ENCODE results near the gene ZNFX1. TPM values are rescaled to one million over a fixed set of nuclear protein-coding genes. Genes with fewer than 3 reads are reported as not detected.
"Not testable (repeated sequence)": the region's sequence is repeated elsewhere in the genome, so short reads cannot be mapped to it uniquely, and the experiment has no call there.

The ZNFX1 gene
- total RNA-seq, 4 donors from 2014 or later: 36.2 to 46.6 (median 41.5) TPM

DNA sequence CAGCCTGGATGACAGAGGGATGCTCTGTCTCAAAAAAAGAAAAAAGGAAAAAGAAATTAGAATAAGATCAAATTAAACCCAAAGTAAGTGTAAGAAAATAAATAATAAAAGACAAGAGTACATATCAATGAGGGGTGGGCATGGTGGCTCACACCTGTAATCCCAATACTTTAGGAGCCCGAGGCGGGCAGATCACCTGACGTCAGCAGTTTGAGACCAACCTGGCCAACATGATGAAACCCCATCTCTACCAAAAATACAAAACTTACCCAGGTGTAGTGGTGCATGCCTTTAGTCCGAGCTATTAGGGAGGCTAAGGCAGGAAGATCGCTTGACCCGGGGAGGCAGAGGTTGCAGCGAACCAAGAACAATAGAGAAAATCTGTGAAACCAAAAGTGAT, 74.8 kb downstream of the ZNFX1 start:
- no peaks in the 10 kb centered on the region for H3K36me3 ChIP-seq
- TF ChIP-seq POLR2AphosphoS5 (IDR thresholded peaks at IDR 0.05) (no peak), EP300 (IDR thresholded peaks at IDR 0.05) (no peak), POLR2A (IDR thresholded peaks at IDR 0.05) (no peak)
- TF ChIP-seq, protein P1, sequence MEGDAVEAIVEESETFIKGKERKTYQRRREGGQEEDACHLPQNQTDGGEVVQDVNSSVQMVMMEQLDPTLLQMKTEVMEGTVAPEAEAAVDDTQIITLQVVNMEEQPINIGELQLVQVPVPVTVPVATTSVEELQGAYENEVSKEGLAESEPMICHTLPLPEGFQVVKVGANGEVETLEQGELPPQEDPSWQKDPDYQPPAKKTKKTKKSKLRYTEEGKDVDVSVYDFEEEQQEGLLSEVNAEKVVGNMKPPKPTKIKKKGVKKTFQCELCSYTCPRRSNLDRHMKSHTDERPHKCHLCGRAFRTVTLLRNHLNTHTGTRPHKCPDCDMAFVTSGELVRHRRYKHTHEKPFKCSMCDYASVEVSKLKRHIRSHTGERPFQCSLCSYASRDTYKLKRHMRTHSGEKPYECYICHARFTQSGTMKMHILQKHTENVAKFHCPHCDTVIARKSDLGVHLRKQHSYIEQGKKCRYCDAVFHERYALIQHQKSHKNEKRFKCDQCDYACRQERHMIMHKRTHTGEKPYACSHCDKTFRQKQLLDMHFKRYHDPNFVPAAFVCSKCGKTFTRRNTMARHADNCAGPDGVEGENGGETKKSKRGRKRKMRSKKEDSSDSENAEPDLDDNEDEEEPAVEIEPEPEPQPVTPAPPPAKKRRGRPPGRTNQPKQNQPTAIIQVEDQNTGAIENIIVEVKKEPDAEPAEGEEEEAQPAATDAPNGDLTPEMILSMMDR (IDR thresholded peaks at IDR 0.05): no peak

DNA sequence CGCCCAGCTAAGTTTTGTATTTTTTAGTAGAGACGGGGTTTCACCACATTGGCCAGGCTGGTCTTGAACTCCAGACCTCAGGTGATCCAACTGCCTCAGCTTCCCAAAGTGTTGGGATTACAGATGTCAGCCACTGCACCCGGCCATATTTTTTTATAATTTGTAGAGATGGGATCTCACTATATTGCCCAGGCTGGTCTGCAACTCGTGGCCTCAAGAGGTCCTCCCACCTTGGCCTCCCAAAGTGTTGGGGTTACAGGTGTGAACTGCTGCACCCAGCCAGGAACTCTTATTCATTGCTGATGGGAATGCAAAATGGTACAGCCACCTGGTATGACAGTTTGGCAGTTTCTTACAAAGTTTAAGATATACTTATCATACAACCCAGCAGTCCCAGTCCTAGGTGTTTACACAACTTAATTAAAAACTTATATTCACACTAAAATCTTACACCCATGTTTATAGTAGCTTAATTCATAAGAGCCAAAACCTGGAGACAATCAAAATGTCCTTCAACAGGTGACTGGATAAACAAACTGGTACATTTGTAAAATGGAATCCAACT, 78.0 kb downstream of the ZNFX1 start:
- 100% methylated on average over 2 of the region's 4 CpGs; no CpG with 5 or more reads in 1 of the 2 donors for WGBS, 2 donors (ENCODE audit: low coverage in 1 of 2)
- no peak overlapping the region for H3K4me3 ChIP-seq
- H3K27ac ChIP-seq: no peak overlapping the region
- no peak for ATAC-seq
- H3K27me3 ChIP-seq: no peaks in the 10 kb centered on the region
- H3K36me3 ChIP-seq: no peaks in the 10 kb centered on the region
- H3K9me3 ChIP-seq: no peaks in the 10 kb centered on the region
- H3K4me1 ChIP-seq: no peaks in the 10 kb centered on the region
- TF ChIP-seq POLR2A (IDR thresholded peaks at IDR 0.05): no peak
- TF ChIP-seq EP300 (IDR thresholded peaks at IDR 0.05): no peak
- no peak for TF ChIP-seq POLR2AphosphoS5 (IDR thresholded peaks at IDR 0.05)
- TF ChIP-seq, protein P1 (IDR thresholded peaks at IDR 0.05): no peak

More for the DNA sequence above, 74.8 kb downstream of the ZNFX1 start:
- WGBS, 2 donors (ENCODE audit: low coverage in 1 of 2): 90 to 92% methylated on average over 2 to 5 of the region's 7 CpGs
- Histone ChIP-seq H3K4me3 (no peak overlapping the region), H3K27ac (no peak overlapping the region), H3K27me3 (no peaks in the 10 kb centered on the region), H3K9me3 (no peaks in the 10 kb centered on the region), H3K4me1 (no peaks in the 10 kb centered on the region)
- ATAC-seq: no peak

DNA sequence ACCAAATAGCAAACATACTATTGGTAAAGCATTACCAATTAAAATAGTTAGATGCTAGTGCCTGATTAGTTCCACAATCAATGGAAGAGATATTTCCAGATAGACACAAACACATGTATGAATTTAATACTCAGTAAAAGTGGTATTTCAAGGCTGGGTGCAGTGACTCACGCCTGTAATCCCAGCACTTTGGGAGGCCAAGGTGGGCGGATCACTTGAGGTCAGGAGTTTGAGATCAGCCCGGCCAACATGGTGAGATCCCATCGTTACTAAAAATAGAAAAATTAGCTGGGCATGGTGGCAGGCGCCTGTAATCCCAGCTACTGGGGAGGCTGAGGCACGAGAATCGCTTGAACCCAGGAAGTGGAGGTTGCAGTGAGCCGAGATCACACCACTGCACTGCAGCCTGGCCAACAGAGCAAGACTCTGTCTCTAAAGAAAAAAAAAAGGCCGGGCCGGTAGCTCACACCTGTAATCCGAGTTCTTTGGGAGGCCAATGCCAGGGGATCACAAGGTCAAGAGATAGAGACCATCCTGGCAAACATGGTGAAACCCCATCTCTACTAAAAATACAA, 84.8 kb downstream of the ZNFX1 start:
- not testable (repeated sequence) for H3K27ac ChIP-seq, ATAC-seq, H3K27me3 ChIP-seq, H3K36me3 ChIP-seq, H3K4me3 ChIP-seq, H3K4me1 ChIP-seq, H3K9me3 ChIP-seq
- WGBS, 2 donors (ENCODE audit: low coverage in 1 of 2): 72 to 90% methylated on average over 2 to 7 of the region's 11 CpGs

Small RNA genes within 50 kb of the gene (small RNA-seq; reads per million reads assigned to genes)
- gene SNORD12B (1,810 to 3,686 (median 2,413) reads per million in 4 donors), gene SNORD12C (1,487 to 2,490 (median 1,927) reads per million in 4 donors)

Other genes starting within 250 kb of the ZNFX1 start
- gene CSE1L, start 231.7 kb downstream of the ZNFX1 start, total RNA-seq: 10 to 100 TPM; 35.8 to 55.6 (median 42.2) TPM
- 100 to 1,000 TPM in 3 of 4 donors, 10 to 100 TPM in 1; 86.3 to 134 (median 104) TPM for gene STAU1, start 89.7 kb downstream of the ZNFX1 start, total RNA-seq
- 10 to 100 TPM; 22.3 to 32.5 (median 29.8) TPM for gene DDX27, start 58.6 kb downstream of the ZNFX1 start, total RNA-seq
- 10 to 100 TPM; 26.3 to 44.1 (median 38.0) TPM for gene KCNB1, start 204.6 kb upstream of the ZNFX1 start, total RNA-seq